Suppressor macrophage treated with lipopolysaccharide for 1 hour (primary cell): ENCODE results near the gene KRT84.
"Not testable (repeated sequence)": the region's sequence is repeated elsewhere in the genome, so short reads cannot be mapped to it uniquely, and the experiment has no call there.

ENCODE experiments used
- DNase-seq, 3 donors: peaks; one replicate each; pipeline ENCODE4 v3.0.0-alpha.2; 2020 to 2022

Gene KRT84

GRCh38 chr12:52410589-52411248 is 25.3 kb upstream of the KRT84 start:
- not testable (repeated sequence) for DNase-seq

GRCh38 chr12:52407918-52408317 is 22.5 kb upstream of the KRT84 start:
- no peak for DNase-seq

DNA sequence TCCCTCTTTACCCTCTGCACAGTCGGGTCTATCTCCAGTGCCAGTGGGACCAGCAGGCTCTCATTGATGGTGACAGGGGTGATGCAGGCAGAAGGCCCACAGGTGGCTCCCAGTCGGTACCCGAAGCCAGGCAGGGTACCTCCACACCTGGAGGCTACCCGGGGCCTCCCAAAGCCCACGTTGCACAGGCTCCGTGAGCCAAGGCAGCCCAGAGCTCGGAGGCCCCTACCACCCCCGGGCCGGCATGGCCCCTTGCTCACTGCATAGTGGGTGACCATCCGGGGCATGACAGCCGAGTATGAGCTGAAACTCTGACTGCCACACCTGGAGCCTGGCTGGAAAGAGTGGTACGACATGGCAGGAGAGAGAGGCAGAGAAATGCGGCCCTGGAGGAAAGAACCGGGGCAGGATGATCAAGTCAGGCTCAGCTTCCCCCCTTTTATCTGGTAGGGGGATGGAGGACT is 20.5 kb upstream of the KRT84 start, which contains the start of gene KRT82:
Gene KRT82 (minus strand): TSS at position 414 of the 464 bp plus-strand sequence. CDS start 58 bp downstream, at position 356.
- no peak for DNase-seq

DNA sequence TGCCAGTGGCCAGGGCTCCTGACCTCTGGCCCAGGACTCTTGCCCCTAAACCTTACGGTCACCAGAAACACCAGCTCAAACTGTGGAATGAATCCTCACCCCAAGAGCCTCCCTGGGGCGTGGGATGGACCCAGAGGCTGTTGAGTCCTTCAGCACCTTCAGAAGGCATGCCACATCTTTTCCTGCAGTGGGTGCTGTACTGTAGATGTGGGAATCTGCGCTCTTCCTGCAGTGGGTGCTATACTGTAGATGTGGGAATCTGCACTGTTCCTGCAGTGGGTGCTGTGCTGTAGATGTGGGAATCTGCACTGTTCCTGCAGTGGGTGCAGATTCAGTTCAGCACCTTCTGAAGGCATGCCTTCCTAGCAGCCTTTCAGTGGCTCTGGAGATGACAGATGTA is 19.5 kb upstream of the KRT84 start:
- no peak for DNase-seq

DNA sequence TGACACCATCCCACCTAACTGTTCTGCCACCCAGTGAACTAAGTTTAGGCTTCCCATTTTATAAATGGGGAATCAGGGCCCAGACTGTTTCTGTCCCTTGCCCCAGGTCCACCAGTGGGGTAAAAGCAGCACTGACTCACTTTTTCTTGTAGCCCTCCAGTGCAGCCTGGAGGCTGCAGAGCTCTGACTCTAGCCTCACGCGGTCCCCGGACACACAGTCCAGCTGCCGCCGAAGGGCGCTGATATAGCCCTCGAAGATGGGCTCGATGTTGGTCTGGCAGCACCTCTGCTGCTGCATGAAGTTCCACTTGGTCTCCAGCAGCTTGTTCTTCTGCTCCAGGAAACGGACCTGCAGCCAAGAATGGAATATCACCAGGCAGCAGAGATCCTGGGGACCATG is 18.1 kb upstream of the KRT84 start:
- no peak for DNase-seq

- peak in 2 of 3 donors; percentile 10 for DNase-seq
These were observed 17.6 kb upstream of the KRT84 start for GRCh38 chr12:52402873-52403540.

GRCh38 chr12:52402377-52402776 is 16.9 kb upstream of the KRT84 start:
- no peak for DNase-seq

- DNase-seq: no peak
These were observed 16.5 kb upstream of the KRT84 start for GRCh38 chr12:52401926-52402325.

DNA sequence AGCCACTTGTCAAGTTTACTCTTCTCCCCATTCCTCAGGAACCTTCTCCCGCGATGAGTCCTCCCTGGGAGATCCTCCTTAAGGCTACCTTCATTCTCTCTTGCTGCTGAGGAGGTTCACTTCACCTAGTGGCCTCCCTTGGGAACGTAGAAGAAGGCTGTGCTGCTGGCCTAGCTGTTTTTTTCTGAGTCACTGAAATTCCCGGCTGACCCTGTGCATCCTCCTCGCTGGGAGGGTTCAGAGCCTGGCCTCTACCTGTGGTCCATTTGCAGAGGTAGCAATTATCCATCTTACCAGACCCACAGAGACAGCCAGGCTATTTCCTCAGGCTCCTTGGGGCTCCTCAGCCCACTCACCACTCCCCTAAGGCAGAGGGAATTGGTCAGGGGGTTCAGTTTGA is 16.1 kb upstream of the KRT84 start:
- no peak for DNase-seq

- DNase-seq: no peak
These were observed 15.5 kb upstream of the KRT84 start for GRCh38 chr12:52400906-52401305.

DNA sequence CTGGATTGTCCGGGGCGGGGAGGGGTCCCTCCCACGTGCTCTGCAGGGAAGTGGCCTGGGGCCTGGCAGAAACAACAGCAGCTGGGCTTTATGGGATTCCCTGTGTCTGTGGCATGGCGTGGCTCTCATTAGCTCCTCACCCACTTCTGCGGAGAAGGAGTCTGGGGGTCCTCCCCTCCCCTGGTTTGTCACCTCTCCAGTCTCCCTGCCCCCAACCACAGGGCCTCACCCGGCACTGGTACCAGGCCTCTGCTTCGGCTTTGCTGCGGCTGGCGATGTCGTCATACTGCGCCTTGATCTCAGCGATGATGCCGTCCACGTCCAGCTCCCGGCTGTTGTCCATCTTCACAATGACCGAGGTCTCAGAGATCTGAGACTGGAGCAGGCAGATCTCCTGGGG is 14.3 kb upstream of the KRT84 start:
- no peak for DNase-seq

DNA sequence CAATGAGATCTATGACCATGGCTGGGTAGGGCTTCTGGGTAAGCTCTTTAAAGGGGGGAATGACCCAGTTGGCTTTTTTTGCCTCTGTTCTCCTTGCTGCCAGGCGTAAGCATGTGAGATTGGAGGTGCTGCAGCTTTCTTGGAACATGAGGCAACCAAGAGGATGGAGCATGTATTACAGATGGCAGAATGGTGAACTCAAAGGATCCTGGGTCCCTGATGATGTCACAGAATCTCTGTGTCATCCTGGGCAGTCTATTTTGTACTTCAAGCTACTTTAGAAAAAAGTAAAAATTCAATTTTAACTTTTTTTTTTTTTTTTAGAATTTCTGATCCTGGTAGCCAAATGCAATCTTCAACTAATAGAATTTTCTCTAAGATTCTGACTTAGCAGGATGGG is 12.7 kb upstream of the KRT84 start:
- DNase-seq: no peak

DNA sequence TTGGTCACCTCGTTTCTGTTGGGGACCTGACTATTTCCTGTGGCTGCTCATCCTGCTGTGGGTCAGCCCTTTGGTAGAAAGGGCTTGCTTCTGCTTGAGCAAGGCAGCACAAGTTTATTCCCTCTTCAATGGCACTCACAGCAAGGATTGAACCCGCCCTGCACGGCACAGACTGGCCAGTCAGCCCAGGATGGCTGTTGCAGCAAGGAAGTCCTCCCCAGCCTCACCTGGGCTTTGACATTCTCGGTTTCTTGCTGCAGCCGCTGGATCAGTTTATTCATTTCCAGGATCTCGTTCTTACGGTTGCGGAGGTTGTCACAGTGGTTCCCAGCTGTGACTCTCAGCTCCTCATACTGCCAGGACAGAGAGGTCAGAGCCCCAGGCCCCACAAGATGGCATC is 11.2 kb upstream of the KRT84 start:
- DNase-seq: no peak

GRCh38 chr12:52395761-52396434 is 10.4 kb upstream of the KRT84 start:
- no peak for DNase-seq

- no peak for DNase-seq
These were observed 9.5 kb upstream of the KRT84 start for GRCh38 chr12:52394836-52395405.

GRCh38 chr12:52392465-52393007 is 7.1 kb upstream of the KRT84 start:
- no peak for DNase-seq

- no peak for DNase-seq
These were observed 6.2 kb upstream of the KRT84 start for GRCh38 chr12:52391618-52392002.

DNA sequence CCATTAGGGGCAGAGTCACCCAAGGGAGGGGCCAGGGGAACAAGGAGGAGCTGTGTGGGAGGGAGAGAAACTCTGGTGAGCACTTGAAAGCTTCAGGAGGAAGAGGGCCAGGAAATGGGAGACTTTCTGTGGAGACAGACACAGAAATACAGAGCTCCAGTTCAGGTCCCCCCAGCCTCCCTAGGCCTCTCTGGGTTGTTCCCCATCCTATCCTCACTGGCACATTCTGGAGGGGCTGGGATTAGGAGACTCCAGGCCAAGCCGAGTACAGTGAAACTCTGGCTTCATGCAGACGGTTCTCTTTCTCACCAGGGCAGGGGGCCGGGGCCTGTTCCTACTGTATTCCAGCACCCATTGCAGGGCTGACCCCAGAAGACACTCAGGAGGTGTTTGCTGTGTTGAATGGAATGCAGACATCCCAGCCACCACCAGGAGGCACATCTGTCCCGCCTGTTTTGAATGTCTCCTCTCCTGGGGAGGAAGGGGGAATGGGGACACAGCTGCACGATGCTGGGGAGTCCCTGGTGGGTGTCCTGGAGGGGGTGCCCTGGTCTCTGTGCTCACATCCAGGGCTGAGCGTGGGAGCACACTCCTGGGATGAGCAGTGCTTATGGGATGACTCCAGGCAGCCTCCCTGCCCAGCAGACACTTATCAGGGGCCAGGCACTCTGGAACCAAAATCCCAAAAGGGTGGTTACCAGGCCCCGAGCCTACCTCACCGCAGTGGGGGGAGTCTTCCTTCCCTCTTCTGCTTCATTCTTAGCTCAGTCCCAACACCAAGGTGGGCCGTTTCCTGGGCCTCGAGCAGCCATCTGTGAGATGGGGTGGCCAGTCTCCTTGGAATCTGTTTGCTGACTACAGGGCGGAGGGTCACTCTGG is 5.5 kb upstream of the KRT84 start:
- DNase-seq: peak in 2 of 3 donors; percentile 23 to 28

- DNase-seq: no peak
These were observed 4.1 kb upstream of the KRT84 start for GRCh38 chr12:52389313-52390207.

DNA sequence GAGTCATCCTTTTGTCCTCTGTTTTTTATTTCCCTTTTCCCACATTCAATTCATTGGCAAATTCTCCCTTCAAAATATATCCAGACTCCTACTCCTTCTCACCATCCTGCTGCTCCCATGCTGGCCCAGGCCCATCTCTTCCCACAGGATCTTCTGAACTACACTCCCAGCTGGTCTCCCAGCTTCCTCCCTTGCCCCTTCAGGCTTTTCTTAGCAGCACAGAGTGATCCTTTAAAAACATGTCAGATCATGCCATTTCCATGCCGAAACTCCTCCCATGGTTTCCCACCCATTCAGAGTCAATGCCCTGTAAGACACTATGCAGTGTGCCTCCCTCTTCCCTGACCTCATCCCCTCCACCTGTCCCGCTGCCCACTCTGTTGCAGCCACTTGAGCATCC is 2.4 kb upstream of the KRT84 start:
- no peak for DNase-seq

DNA sequence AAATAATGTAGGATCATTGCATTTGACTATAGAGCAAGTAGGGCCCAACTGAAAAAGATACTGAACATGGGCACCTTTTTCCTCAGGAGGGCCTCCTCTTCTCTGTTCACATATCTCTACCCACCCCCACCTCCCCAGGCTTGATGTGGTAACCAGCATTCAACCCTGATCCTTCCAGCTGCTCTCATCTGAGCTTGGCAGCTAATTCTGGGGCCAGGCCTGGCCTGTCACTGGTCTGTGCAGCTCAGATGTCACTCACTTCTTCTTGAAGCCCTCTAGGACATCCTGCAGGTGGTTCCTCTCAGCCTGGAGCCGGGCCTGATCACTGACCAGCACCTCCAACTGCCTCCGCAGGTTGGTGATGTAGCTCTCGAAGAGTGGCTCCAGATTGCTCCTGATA is 2.1 kb downstream of the KRT84 start:
- DNase-seq: no peak
